Stimulated activated CD4-positive, alpha-beta T cell treated with anti-CD3 and anti-CD28 coated beads, Interleukin-4, amount 100 ng/mL, for 24 hours (primary cell): Measurements from ENCODE around the gene USP24.
"Not testable (repeated sequence)": the region's sequence is repeated elsewhere in the genome, so short reads cannot be mapped to it uniquely, and the experiment has no call there.

Experiments
- DNase-seq: peaks from one replicate; pipeline ENCODE4 v3.0.0-alpha.2; 2020

Gene USP24

DNA sequence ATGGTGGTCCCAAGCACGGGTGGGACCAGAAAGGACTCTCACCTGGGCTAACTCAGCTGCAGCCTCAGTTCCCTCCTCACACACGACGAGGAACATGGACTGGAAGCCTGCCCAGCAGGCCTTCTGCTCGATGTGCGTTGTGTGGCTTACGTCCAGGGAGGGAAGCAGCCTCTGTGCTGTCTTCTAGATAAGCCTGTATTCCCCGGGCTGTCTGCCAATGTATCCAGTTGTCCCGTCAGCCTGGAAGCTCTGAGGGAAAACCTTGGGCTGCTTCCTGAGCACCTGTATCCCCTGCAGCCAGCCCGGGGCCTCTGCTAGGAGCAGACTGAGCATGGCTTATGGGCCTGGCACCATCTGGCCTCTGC is 165.3 kb downstream of the USP24 start:
- no peak for DNase-seq

DNA sequence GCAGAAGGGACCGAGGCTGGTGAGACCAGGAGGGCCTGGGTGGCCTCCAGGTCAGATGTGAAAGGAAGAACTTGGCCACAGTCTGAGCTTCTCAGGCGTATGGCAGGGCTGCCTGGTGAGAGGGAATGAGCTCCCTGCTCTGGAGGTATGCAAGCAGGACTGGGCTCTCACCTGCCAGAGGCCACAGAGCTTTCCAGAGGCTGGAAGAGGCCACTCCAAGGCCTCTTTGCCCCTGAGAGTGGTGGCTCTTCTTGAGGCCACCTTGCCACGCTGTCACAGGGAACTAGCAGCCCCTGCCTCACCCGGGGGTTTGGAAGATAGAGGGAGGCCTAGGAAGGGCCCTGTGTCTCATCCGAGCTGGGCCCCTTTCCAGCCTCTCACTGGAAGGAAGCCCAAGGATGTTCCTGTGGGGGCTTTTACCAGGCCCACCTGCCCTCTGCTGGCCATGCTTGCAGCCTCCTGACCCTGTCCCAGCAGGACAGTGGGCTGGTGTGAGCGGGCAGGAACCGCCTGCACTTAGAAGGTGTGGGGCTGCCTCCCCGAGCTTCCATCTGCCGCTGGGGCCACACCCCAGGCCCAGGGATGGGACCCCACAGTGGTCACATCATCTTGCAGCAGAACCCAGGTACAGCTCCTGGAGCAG is 165.8 kb downstream of the USP24 start:
- no peak for DNase-seq

DNA sequence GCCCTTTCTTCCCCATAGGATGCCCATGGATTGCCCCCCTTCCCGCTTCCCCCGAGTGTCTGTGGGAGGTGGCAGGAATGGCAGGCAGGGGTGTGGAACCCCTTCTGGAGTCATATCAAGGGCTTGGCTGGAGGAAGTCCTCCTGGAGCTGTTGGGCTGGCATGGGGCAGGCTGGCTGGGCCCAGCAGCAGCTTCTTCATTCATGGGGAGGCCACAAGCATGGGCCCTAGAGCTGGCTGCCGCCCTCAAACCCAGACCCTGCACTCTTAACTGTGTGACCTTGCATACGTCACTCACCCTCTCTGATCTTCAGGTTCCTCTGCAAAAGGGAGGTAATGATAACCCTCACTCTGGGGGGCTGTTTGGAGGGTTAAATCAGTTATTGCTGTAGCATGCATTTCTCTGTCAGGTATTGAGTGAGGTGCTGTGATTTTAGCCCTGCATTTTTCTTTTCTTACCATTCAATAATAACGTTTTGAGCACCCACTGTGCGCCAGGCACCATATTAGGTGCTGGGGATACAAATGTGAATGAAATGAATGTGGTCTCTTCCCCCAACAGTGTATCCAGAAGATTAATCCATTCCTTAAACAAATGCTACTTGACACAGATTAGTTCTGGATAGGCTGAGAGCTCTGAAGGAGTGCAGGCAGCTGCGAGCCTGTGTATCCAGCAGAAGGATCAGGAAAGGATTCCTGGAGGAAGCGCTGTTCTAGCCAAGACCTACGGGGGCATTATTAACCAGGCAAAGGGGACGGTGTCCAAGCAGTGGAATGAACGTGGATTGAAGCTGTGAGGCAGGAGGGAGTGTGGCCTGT is 166.5 kb downstream of the USP24 start:
- DNase-seq = no peak

DNA sequence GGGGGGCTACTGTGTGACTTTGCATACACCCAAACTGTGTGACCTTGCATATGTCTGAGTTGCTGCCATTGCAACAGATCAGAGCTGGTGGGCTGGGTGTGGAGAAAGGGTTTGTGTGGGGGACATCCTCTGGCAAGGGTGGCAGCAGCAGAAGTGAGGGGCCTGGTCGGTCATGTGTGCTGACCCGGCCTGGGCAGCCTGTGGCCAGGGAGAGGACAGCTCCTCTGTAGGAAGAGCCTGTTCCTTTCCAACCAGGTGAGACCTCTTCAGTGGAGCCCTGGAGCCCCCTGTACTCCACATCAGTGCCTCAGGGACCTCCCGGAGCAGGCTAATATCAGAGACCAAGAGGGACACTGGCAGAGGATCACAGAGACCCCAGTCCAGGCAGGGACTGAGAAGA is 167.6 kb downstream of the USP24 start:
- DNase-seq = no peak

DNA sequence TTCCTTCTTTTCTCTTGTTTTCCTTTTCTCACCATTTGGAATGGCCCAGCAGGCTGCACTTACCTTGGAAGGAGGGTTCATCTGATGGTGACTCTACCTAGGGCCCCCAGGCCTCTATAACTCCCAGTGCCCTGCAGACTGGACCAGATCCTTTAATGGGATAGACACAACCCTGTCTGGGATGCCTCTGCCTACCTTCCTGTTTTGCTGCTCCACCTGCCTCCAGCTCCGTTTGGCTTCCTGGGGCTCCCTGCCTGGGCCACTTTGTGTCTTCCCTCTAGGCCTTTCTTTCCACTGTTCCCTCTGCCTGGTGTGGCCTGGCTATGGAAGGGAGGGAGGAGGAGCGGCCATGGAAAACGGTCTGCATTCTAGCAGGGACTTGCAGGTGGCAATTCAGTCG is 168.3 kb downstream of the USP24 start:
- no peak for DNase-seq

DNA sequence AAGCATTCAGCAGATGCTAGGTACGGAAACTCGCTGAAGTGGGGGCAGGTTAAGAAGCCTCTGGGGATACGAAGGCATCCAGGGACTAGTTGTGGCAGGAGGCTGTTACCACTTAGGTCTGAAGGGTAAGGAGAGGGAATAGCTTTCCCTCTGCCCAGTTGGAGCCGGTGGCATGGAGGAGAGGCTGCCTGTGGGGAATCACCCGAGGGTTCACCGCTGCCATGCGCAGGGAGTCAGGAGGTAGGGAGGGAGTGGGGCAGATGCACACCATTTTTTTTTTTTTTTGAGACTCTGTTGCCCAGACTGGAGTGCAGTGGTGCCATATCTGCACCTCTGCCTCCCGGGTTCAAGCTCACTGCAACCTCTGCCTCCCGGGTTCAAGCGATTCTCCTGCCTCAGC is 169.7 kb downstream of the USP24 start:
- no peak for DNase-seq

DNA sequence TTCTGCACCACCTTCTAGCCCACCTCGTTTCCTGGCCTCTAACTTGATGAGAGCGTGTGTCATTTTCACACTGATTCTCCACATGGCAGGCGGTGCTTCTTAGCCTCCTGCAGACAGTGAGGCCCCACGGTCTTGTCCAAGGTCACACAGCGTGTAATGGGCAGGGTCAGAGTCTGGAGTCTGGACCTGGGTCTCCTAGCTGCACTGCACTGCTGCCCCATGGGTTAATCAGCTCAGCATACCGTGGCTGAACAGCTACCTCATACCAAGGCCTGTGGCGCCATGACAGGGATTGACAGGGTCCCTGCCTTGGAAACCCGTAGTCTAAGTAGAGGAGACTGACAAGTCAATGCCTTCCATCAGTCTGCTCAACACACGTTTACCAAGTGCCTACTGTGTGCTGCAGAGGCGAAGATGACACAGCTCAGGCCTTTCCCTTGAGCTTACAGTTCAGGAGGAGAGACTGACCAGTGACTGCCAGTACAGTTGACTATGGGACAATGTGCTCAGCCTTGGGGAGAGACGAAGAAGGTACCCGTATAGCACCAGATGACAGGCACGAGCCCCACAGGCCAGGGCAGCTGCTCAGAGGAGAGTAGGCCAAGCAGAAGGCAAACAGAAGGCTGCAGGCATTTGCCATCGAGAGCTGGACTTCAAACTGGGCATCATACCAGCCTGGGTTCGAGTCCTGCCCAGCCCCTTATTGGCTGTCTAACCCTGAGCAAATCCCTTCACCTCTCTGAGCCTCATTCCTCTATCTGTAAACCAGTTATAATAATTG is 170.4 kb downstream of the USP24 start:
- no peak for DNase-seq

DNA sequence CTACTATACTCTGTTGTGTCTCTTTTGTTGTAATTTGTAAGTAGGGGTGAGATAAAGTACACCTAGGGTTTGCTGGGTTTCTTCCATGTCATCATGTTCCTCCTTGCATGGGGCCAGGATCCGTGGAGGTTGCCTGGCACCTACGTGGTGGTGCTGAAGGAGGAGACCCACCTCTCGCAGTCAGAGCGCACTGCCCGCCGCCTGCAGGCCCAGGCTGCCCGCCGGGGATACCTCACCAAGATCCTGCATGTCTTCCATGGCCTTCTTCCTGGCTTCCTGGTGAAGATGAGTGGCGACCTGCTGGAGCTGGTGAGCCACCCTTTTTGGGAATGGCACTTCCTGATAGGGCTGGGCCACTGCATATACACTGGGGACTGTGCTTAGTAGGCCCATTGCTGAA is 171.4 kb downstream of the USP24 start:
- DNase-seq = no peak

DNA sequence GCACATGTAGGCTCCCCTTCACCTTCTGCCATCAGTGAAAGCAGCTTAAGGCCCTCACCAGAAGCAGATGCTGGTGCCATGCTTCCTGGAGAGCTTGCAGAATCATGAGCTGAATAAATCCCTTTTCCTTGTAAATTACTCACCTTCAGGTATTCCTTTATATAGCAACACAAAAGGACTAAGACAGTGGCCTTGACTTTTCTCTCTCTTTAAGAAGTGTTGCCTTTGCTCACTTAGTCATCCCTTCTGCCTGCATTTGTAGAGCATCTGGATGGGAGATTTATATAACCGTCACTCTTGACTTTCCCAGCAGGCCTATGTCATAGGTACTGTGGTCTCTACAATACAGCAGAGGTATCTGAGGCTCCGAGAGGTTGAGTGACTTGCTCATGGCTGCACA is 172.2 kb downstream of the USP24 start:
- DNase-seq = no peak

DNA sequence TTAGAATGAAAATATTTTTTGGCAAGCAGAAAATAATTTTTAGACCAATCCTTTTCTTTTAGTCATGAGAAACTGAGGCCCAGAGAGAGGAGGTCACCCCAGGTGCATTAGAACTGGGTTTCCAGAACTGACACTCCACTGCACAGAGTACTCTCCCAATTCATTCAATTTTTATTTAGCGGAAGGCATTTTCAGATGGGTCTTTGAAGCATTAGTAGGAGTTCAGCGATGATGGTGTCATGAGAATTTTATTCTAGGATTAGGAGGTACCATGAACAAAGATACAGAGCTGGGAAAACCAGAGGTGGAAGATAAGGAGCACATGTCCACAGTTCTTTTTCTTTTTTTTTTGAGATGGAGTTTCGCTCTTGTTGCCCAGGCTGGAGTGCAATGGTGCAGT is 173.6 kb downstream of the USP24 start:
- DNase-seq = no peak

DNA sequence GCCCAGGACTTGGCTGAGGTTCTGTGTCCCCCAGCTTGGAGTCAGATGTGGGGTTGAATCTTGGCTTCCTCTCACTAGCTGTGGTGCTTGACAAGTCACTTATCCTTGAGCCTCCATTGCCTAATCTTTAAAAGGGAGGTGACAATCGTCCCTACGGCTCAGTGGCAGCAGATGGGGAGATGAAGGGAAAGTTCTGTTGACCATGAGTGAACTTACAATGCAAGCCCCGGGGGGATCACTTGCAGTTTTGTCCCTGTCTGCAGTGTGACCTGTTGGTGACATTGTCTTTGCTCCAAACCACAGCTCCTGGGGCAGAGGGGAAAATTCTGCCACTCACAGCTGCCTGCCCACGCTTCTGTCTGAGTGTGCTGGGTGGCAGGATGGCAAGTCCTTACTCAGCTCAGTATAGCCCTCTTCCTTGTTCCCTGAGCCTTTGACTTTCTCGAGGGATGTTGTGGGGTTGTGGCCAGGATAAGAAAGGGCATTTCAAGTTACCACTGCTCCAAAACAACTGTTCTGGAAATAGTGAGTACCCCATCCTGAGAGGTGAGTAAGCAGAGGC is 174.2 kb downstream of the USP24 start:
- no peak for DNase-seq

DNA sequence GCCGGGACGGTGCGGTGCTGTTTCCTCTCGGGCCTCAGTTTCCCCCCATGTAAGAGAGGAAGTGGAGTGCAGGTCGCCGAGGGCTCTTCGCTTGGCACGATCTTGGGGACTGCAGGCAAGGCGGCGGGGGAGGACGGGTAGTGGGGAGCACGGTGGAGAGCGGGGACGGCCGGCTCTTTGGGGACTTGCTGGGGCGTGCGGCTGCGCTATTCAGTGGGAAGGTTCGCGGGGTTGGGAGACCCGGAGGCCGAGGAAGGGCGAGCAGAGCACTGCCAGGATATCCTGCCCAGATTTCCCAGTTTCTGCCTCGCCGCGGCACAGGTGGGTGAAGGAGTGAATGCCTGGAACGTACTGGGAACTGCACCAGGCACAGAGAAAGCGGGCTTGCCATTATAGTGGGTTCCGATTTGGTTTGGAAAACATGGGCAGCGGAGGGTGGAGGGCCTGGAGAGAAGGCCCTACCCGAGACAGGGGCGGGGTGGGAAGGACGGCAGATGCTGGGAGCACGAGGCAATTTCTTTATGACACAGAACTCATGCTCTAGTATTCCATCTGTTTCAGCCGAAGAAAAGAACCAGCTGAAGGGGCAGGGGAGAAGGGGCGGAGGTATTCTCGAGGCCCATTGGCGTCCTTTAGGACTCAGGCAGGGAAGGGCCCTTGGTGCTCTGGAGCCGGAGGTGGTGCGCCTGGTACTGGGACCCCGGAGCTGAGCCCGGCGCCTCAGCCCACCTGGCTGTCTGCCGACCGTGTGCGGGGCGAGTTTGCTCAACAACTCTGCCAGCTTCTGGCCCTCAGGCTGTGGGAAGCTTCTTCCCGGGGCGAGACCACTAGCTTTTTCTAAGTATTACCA is 174.9 kb downstream of the USP24 start:
- DNase-seq = no peak

DNA sequence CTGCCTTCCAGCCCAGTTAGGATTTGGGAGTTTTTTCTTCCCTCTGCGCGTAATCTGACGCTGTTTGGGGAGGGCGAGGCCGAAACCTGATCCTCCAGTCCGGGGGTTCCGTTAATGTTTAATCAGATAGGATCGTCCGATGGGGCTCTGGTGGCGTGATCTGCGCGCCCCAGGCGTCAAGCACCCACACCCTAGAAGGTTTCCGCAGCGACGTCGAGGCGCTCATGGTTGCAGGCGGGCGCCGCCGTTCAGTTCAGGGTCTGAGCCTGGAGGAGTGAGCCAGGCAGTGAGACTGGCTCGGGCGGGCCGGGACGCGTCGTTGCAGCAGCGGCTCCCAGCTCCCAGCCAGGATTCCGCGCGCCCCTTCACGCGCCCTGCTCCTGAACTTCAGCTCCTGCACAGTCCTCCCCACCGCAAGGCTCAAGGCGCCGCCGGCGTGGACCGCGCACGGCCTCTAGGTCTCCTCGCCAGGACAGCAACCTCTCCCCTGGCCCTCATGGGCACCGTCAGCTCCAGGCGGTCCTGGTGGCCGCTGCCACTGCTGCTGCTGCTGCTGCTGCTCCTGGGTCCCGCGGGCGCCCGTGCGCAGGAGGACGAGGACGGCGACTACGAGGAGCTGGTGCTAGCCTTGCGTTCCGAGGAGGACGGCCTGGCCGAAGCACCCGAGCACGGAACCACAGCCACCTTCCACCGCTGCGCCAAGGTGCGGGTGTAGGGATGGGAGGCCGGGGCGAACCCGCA is 175.7 kb downstream of the USP24 start, which contains the start of gene PCSK9:
Gene PCSK9, plus strand, starts transcription at position 207 of the 741 bp plus-strand sequence. Its CDS starts 290 bp downstream, at position 497.
- no peak for DNase-seq

DNA sequence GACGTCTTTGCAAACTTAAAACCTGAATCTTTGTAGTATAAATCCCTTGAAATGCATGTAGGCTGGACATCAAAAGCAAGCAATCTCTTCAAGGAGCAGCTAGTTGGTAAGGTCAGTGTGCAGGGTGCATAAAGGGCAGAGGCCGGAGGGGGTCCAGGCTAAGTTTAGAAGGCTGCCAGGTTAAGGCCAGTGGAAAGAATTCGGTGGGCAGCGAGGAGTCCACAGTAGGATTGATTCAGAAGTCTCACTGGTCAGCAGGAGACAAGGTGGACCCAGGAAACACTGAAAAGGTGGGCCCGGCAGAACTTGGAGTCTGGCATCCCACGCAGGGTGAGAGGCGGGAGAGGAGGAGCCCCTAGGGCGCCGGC is 176.2 kb downstream of the USP24 start:
- no peak for DNase-seq

DNA sequence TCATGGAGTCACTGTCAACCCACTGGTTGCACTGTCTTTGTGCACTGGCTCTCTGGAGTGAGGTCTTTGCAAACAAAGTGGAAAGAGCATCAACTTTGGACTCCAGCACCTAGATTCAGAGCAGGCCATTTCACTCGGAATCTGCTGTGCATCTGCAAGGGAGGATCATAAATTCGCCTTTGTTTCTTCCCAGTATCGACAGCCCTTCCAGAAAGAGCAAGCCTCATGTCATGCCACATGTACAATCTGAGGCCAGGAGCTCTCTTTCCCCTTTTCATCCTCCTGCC is 176.7 kb downstream of the USP24 start:
- DNase-seq = no peak

DNA sequence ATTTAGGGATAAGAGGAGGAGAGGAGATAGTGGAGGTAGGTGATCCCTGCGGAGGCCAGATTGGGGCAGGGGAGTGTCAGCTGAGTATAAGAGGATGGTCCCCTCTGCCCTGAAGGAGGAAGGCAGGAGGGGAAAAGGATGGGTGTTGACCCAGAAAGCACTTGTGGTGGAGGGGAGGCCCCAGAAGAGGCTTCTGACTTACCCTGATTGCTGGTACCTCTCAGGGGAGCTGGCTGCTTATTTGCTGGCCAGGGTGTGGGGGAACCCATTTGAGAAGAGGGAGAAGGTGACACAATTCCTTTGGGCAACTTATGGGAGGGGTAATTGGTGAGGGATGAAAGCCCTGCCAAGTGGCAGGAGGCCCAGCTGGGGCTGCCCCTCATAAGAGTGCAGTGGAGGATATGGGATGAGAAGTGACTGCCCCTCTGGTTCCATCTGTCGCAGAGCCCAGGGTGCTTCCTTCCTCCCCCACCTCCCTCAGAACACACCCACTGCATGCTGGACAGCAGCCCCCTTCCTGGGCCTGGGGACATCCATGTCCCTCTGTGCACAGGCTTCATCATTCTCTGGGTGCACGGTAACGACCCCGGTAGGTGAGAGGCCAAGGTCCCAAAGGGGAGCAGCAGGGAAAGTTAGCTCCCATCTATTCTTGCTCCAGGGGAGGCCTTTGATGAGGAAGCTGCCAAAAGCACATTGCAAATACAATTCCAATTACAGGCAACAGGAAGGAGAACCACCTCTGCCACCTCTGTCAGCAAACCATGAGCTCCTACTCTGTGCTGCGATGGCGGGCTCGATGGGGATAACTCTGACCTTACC is 177.2 kb downstream of the USP24 start:
- DNase-seq = no peak

DNA sequence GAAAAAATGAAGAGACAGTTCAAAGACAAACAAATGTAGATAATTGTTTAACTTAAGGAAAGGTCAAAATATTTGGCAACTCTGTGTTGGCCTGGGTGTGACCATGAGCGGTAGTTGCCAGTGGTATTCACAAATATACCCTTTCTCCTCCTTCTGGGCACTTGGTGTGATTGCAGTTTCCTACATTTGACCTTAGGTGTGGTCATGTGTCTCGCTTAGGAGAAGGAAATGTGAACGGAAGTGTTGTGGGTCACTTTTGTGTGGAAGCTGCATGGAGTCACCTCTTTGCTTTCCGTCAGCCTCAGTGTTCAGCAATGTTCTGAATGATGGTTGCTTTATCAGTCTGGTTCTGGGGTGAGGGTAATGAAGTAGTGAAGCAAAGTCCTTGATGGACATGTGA is 179.3 kb downstream of the USP24 start:
- no peak for DNase-seq

DNA sequence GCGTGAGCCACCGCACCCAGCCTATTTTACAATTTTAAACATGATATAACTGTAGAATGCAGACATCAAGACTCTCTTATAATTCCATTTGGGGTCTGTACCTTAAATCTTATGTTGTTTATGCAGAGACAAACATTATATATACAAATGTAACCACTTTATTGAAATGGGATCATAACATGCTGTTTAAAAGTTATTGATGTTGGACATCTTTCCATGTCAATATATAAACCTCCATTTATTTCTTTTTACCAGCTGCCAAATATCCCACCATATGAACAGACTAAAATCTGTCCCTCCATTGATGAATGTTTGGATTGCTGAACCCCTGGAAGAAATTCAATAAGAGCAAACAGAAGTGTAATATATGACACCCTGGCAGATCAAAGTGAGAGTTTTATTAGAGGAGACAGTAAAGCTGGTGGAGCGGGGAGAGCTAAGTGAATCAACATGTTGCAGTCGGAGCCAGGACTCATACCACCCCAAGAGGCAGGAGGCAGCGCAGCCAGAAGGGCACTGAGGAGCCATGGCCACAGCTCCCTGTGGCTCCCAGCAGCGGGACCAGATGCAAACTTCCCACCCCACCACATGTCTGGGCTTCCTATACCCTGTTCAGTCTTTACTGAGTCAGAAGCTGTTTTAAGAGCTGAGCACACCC is 180.6 kb downstream of the USP24 start:
- DNase-seq = no peak

DNA sequence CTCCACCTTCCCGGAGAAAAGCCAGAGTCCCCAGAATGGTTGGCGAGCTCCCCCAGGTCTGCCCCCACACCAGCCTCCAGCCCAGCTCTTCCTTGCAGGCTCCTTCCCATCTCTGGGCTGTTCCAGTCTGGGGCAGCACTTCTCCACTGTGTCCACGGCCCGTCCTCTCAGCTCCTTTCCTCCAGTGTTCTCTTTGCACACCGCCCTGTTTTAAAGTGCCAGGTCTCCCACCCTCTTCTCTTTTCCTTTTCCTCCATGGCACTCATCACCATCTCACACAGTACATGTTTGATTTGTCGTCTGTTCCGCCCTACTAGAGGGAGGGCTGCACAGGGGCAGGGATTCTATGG is 181.9 kb downstream of the USP24 start:
- DNase-seq = no peak

DNA sequence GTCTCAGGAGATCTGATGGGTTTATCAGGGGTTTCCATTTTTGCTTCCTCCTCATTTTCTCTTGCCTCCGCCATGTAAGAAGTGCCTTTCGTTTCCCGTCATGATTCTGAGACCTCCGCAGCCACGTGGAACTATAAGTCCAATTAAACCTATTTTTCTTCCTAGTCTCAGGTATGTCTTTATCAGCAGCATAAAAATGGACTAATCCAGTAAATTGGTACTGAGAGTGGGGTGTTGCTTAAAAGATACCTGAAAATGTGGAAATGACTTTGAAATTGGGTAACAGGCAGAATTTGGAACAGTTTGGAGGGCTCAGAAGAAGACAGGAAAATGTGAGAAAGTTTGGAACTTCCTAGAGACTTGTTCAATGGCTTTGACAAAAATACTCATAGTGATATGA is 184.1 kb downstream of the USP24 start:
- DNase-seq = not testable (repeated sequence)

DNA sequence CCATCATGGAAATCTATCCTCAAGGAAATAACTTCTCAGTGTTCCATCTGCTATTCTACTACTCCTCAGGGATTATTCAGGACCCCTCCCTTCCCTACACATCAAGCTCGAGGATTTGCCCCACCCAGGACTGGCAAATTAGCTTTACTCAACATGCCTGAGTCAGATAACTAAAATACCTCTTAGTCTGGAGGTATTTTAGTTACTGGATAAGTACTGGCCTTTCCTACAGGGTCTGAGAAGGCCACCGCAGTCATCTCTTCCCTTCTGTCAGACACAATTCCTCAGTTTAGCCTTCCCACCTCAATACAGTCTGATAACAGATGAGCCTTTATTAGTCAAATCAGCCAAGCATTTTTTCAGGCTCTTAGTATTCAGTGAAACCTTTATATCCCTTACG is 188.5 kb downstream of the USP24 start:
- DNase-seq = not testable (repeated sequence)
